KG1 (cell line): ENCODE data around the gene LGR4.
"Not testable (repeated sequence)": the region's sequence is repeated elsewhere in the genome, so short reads cannot be mapped to it uniquely, and the experiment has no call there.

Source experiments
- DNase-seq: peaks from one replicate; lab custom pipeline; 2025; lab: John Stamatoyannopoulos, UW

The LGR4 gene

GRCh38 chr11:27348340-27348873 is 124.2 kb downstream of the LGR4 start:
- no peak for DNase-seq

- DNase-seq, result no peak
Measured at GRCh38 chr11:27347359-27348339, 124.9 kb downstream of the LGR4 start.

GRCh38 chr11:27339941-27340340 is 132.6 kb downstream of the LGR4 start:
- DNase-seq, result no peak

- DNase-seq, result not testable (repeated sequence)
Measured at GRCh38 chr11:27334764-27335163, 137.8 kb downstream of the LGR4 start.

- no peak for DNase-seq
Measured at GRCh38 chr11:27331981-27332380, 140.6 kb downstream of the LGR4 start.

GRCh38 chr11:27330633-27331270 is 141.8 kb downstream of the LGR4 start:
- no peak for DNase-seq

GRCh38 chr11:27329867-27330632 is 142.5 kb downstream of the LGR4 start:
- no peak for DNase-seq

- no peak for DNase-seq
Measured at GRCh38 chr11:27328614-27329013, 144.0 kb downstream of the LGR4 start.

GRCh38 chr11:27327064-27327463 is 145.5 kb downstream of the LGR4 start:
- DNase-seq, result not testable (repeated sequence)

GRCh38 chr11:27322196-27322595 is 150.4 kb downstream of the LGR4 start:
- not testable (repeated sequence) for DNase-seq

GRCh38 chr11:27321340-27321739 is 151.2 kb downstream of the LGR4 start:
- DNase-seq, result not testable (repeated sequence)

GRCh38 chr11:27319072-27319471 is 153.5 kb downstream of the LGR4 start:
- DNase-seq, result no peak

- no peak for DNase-seq
Measured at GRCh38 chr11:27317751-27318150, 154.8 kb downstream of the LGR4 start.
